H1 (cell line): ENCODE results near the gene DYNC2H1. TPM values are rescaled to one million over a fixed set of nuclear protein-coding genes. Genes with fewer than 3 reads are reported as not detected.

Experiments
- CTCF ChIA-PET: fragments of 300-600 bp; sonication (Branson Sonifier 250); formaldehyde crosslinking; loops from one replicate; lab custom pipeline; 2021; ENCODE audit not compliant: partially characterized antibody; lab: Charles Lee
- POLR2A ChIA-PET: fragments of 300-600 bp; sonication (Branson Sonifier 250); formaldehyde crosslinking; loops from one replicate; lab custom pipeline; 2021; ENCODE audit warnings: inconsistent platforms; ENCODE audit not compliant: partially characterized antibody; lab: Charles Lee
- DNase-seq, 2 experiments: peaks; one replicate each; pipeline versions ENCODE4 v3.0.0 to v3.0.0-alpha.2; 2010 to 2022; ENCODE audit warnings: low spot score in 2 of 2, low read depth in 1 of 2, mixed read lengths in 1 of 2
- FAIRE-seq: peaks from 2 replicates; lab custom pipeline; 2011; peaks lifted over from hg19 to GRCh38; lab: Jason Lieb, UNC
- H2AFZ ChIP-seq: 2 replicates; pipeline ENCODE4 v1.8.1; 2012; ENCODE audit warnings: low read length, inconsistent platforms
- H2AK5ac ChIP-seq: 2 replicates; pipeline ENCODE4 v1.6.1; 2013; ENCODE audit warnings: low read depth, low read length
- H2BK120ac ChIP-seq: replicated peaks from 2 replicates; pipeline ENCODE3; 2013; ENCODE audit warnings: low read depth, low read length, inconsistent platforms
- H2BK12ac ChIP-seq: 2 replicates; pipeline ENCODE4 v1.6.1; 2013; ENCODE audit warnings: low read depth, low read length
- H2BK15ac ChIP-seq: 2 replicates; pipeline ENCODE4 v1.6.1; 2013; ENCODE audit warnings: low read length
- H2BK20ac ChIP-seq: 2 replicates; pipeline ENCODE4 v1.6.1; 2013; ENCODE audit warnings: low read length
- H2BK5ac ChIP-seq: 2 replicates; pipeline ENCODE4 v1.6.1; 2013; ENCODE audit warnings: low read depth, low read length
- H3K14ac ChIP-seq: 2 replicates; pipeline ENCODE4 v1.6.1; 2013; ENCODE audit warnings: inconsistent platforms; ENCODE audit not compliant: insufficient read length
- H3K18ac ChIP-seq: 2 replicates; pipeline ENCODE4 v1.6.1; 2013; ENCODE audit warnings: low read length; ENCODE audit errors: extremely low read depth
- H3K23ac ChIP-seq: 2 replicates; pipeline ENCODE4 v1.6.1; 2013; ENCODE audit warnings: inconsistent platforms; ENCODE audit not compliant: insufficient read length
- H3K23me2 ChIP-seq: 2 replicates; pipeline ENCODE4 v1.6.1; 2013; ENCODE audit warnings: low read depth, low read length
- H3K27ac ChIP-seq: 2 replicates; pipeline ENCODE4 v1.6.1; 2011; ENCODE audit warnings: low read depth, low read length, inconsistent platforms
- H3K27me3 ChIP-seq, 4 experiments: replicated peaks in 1 of 4; 1 replicate in 1 of 4; 2 replicates in 3 of 4; pipeline versions ENCODE4 v1.6.1 to v1.8.1; 2011 to 2013; ENCODE audit warnings: low read length in 3 of 4, mild to moderate bottlenecking in 3 of 4, inconsistent platforms in 2 of 4, mixed read lengths in 2 of 4, moderate library complexity in 1 of 4; ENCODE audit not compliant: control insufficient read depth in 3 of 4, insufficient read depth in 3 of 4; ENCODE audit errors: extremely low read depth in 1 of 4
- H3K36me3 ChIP-seq, 4 experiments: 2 replicates each; pipeline versions ENCODE4 v1.6.1 to v1.8.1; 2011 to 2013; ENCODE audit warnings: mild to moderate bottlenecking in 4 of 4, low read length in 3 of 4, moderate library complexity in 2 of 4, control low read depth in 1 of 4, inconsistent platforms in 1 of 4; ENCODE audit not compliant: insufficient read depth in 4 of 4, control insufficient read depth in 2 of 4
- H3K4ac ChIP-seq: replicated peaks from 2 replicates; pipeline ENCODE3; 2013; ENCODE audit warnings: low read length, low read depth, mixed read lengths, inconsistent platforms; ENCODE audit not compliant: insufficient read length
- H3K4me1 ChIP-seq, 4 experiments: replicated peaks in 1 of 4; 1 replicate in 1 of 4; 2 replicates in 3 of 4; pipeline versions ENCODE4 v1.6.1 to v1.8.1; 2011 to 2013; ENCODE audit warnings: low read length in 3 of 4, inconsistent platforms in 2 of 4, mixed read lengths in 1 of 4; ENCODE audit not compliant: insufficient read depth in 4 of 4, control insufficient read depth in 3 of 4
- H3K4me2 ChIP-seq, 2 experiments: 2 replicates each; pipeline versions ENCODE4 v1.6.1 to v1.8.1; 2011 to 2013; ENCODE audit warnings: low read depth in 2 of 2, low read length in 2 of 2, control low read depth in 1 of 2, inconsistent platforms in 1 of 2, mild to moderate bottlenecking in 1 of 2; ENCODE audit not compliant: insufficient read depth in 1 of 2
- H3K4me3 ChIP-seq, 4 experiments: fragments of 200-600, 300-600 bp in 1 of 4; sonication (generic), shearing (Covaris generic), sonication (Bioruptor Twin) in 1 of 4; 2 replicates each; pipeline versions ENCODE4 v1.5.1 to v1.8.1; 2011 to 2016; ENCODE audit warnings: low read length in 4 of 4, low read depth in 3 of 4, control low read depth in 2 of 4, inconsistent platforms in 2 of 4, mild to moderate bottlenecking in 2 of 4, mixed read lengths in 1 of 4, moderate library complexity in 1 of 4; ENCODE audit not compliant: insufficient read depth in 2 of 4; ENCODE audit errors: extremely low read depth in 1 of 4
- H3K56ac ChIP-seq: replicated peaks from 2 replicates; pipeline ENCODE3; 2013; ENCODE audit warnings: low read depth, mild to moderate bottlenecking, mixed read lengths, low read length, inconsistent platforms; ENCODE audit not compliant: insufficient read length
- H3K79me1 ChIP-seq: 2 replicates; pipeline ENCODE4 v1.6.1; 2013; ENCODE audit warnings: low read depth, low read length, control low read depth
- H3K79me2 ChIP-seq, 2 experiments: 2 replicates each; pipeline versions ENCODE4 v1.6.1 to v1.8.1; 2012 to 2013; ENCODE audit warnings: low read length in 2 of 2, mild to moderate bottlenecking in 2 of 2, inconsistent platforms in 1 of 2; ENCODE audit not compliant: insufficient read depth in 2 of 2, control insufficient read depth in 1 of 2
- H3K9ac ChIP-seq, 4 experiments: replicated peaks in 1 of 4; 1 replicate in 1 of 4; 2 replicates in 3 of 4; pipeline versions ENCODE4 v1.6.1 to v1.8.1; 2011 to 2013; ENCODE audit warnings: low read depth in 3 of 4, low read length in 3 of 4, control low read depth in 2 of 4, mild to moderate bottlenecking in 2 of 4, moderate library complexity in 2 of 4, inconsistent platforms in 1 of 4; ENCODE audit errors: extremely low read depth in 1 of 4
- H3K9me3 ChIP-seq, 2 experiments: 2 replicates each; pipeline versions ENCODE4 v1.6.1 to v1.8.1; 2012 to 2013; ENCODE audit warnings: mild to moderate bottlenecking in 2 of 2, moderate library complexity in 2 of 2, control low read depth in 1 of 2, inconsistent platforms in 1 of 2, low read depth in 1 of 2, low read length in 1 of 2, mixed read lengths in 1 of 2; ENCODE audit not compliant: insufficient read depth in 2 of 2
- H4K20me1 ChIP-seq, 2 experiments: replicated peaks in 1 of 2; 2 replicates each; pipeline versions ENCODE3 to v1.8.1; 2011 to 2013; ENCODE audit warnings: inconsistent platforms in 2 of 2, low read length in 2 of 2, mild to moderate bottlenecking in 1 of 2; ENCODE audit not compliant: insufficient read depth in 2 of 2, control insufficient read depth in 1 of 2
- H4K5ac ChIP-seq: 2 replicates; pipeline ENCODE4 v1.6.1; 2013; ENCODE audit warnings: low read length, low read depth, mixed read lengths, inconsistent platforms; ENCODE audit not compliant: insufficient read length
- H4K8ac ChIP-seq: 2 replicates; pipeline ENCODE4 v1.8.0; 2013; ENCODE audit warnings: mild to moderate bottlenecking, moderate library complexity, low read length, inconsistent platforms; ENCODE audit not compliant: insufficient read depth; ENCODE audit errors: extremely low read depth
- H4K91ac ChIP-seq: replicated peaks from 2 replicates; pipeline ENCODE3; 2013; ENCODE audit warnings: low read length, mixed read lengths, inconsistent platforms; ENCODE audit not compliant: insufficient read length
- SAP30 ChIP-seq: fragments of 300-600 bp; sonication (generic); IDR thresholded peaks from 2 replicates; pipeline ENCODE4 v1.7.1; 2012; ENCODE audit warnings: low read length, moderate library complexity, mild to moderate bottlenecking, inconsistent platforms; ENCODE audit not compliant: insufficient read depth, insufficient replicate concordance
- SIRT6 ChIP-seq: IDR thresholded peaks from one replicate; pipeline ENCODE4 v1.7.1; 2012; ENCODE audit warnings: low read length, inconsistent platforms
- WGBS, 2 experiments: shearing (Covaris generic) in 1 of 2; methylation state at CpG; one replicate each; pipeline versions ENCODE4 v1.1.6 to v1.1.7; 2013 to 2015; ENCODE audit warnings: low lambda C conversion rate in 2 of 2, mixed read lengths in 2 of 2, inconsistent platforms in 1 of 2, low coverage in 1 of 2, missing lambda C conversion rate in 1 of 2; ENCODE audit not compliant: insufficient replicate concordance in 2 of 2, insufficient coverage in 1 of 2, insufficient read length in 1 of 2; ENCODE audit errors: extremely low coverage in 1 of 2, missing lambda C conversion rate in 1 of 2; 5-methylcytosine and 5-hydroxymethylcytosine counted together
- long read RNA-seq, 2 experiments: library from RNA in 1 of 2; library from capped mRNA in 1 of 2; stranded (forward); transcript quantifications; one replicate each; pipeline ENCODE4 v2.0.0, GENCODE V29; 2021; ENCODE audit warnings: inconsistent platforms in 1 of 2
- polyA minus RNA-seq, 3 experiments: library from RNA; depleted of rRNA, polyadenylated mRNA; stranded (reverse); fragments of >200 nt; gene quantifications; 1 replicate in 2 of 3; 2 replicates in 1 of 3; pipeline ENCODE4 v1.2.3, GENCODE V29; 2011
- polyA plus RNA-seq, 7 experiments: library from polyadenylated mRNA; depleted of rRNA in 3 of 7; stranded (reverse) in 5 of 7; unstranded in 2 of 7; fragments of >200 nt in 5 of 7; fragments of 200-250 nt in 2 of 7; gene quantifications; 1 replicate in 5 of 7; 2 replicates in 1 of 7; 4 replicates in 1 of 7; pipeline versions ENCODE4 v1.2.1 to v1.2.3, GENCODE V29; 2011 to 2013; ENCODE audit warnings: missing spikeins in 2 of 7, mixed read lengths in 2 of 7
- total RNA-seq: library from RNA; stranded (reverse); fragmentation: NEBNext Ultra II Directional; extraction: Animal tissue kit (Norgen Biotek cat#: 25700); gene quantifications from 2 replicates; pipeline ENCODE4 v1.2.1, GENCODE V29; 2021

DYNC2H1 gene, protein sequence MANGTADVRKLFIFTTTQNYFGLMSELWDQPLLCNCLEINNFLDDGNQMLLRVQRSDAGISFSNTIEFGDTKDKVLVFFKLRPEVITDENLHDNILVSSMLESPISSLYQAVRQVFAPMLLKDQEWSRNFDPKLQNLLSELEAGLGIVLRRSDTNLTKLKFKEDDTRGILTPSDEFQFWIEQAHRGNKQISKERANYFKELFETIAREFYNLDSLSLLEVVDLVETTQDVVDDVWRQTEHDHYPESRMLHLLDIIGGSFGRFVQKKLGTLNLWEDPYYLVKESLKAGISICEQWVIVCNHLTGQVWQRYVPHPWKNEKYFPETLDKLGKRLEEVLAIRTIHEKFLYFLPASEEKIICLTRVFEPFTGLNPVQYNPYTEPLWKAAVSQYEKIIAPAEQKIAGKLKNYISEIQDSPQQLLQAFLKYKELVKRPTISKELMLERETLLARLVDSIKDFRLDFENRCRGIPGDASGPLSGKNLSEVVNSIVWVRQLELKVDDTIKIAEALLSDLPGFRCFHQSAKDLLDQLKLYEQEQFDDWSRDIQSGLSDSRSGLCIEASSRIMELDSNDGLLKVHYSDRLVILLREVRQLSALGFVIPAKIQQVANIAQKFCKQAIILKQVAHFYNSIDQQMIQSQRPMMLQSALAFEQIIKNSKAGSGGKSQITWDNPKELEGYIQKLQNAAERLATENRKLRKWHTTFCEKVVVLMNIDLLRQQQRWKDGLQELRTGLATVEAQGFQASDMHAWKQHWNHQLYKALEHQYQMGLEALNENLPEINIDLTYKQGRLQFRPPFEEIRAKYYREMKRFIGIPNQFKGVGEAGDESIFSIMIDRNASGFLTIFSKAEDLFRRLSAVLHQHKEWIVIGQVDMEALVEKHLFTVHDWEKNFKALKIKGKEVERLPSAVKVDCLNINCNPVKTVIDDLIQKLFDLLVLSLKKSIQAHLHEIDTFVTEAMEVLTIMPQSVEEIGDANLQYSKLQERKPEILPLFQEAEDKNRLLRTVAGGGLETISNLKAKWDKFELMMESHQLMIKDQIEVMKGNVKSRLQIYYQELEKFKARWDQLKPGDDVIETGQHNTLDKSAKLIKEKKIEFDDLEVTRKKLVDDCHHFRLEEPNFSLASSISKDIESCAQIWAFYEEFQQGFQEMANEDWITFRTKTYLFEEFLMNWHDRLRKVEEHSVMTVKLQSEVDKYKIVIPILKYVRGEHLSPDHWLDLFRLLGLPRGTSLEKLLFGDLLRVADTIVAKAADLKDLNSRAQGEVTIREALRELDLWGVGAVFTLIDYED (N-terminal part only)
- total RNA-seq: 12.0 and 12.7 TPM in 2 replicates
- polyA plus RNA-seq (2011; rRNA removed): 2.7 and 6.2 TPM in 2 replicates
- polyA plus RNA-seq (2011; cell fraction: cytosol; rRNA removed): 5.5 TPM
- 4.8 TPM for polyA plus RNA-seq (2011; cell fraction: nucleus; rRNA removed)
- 10.8 to 13.0 TPM (median 11.8 TPM) in 4 replicates for polyA plus RNA-seq (2012, experiment 1 of 2)
- polyA plus RNA-seq (2012, experiment 2 of 2): 0.98 TPM
- 2.8 TPM for polyA plus RNA-seq (2013, experiment 1 of 2)
- 2.4 TPM for polyA plus RNA-seq (2013, experiment 2 of 2)
- polyA minus RNA-seq (2011; rRNA and poly(A)+ RNA removed): 17.9 and 30.0 TPM in 2 replicates
- 8.4 TPM for polyA minus RNA-seq (2011; cell fraction: cytosol; rRNA and poly(A)+ RNA removed)
- 37.3 TPM for polyA minus RNA-seq (2011; cell fraction: nucleus; rRNA and poly(A)+ RNA removed)
- long read RNA-seq, experiment 1, partial matches to known transcripts: 1 of 2 reads
- long read RNA-seq, experiment 1, other reads (novel, unspliced or antisense): 1 of 2 reads
- long read RNA-seq, experiment 2, partial matches to known transcripts: 3 of 3 reads
- long read RNA-seq, experiment 2, other reads (novel, unspliced or antisense): 0 of 3 reads

DNA sequence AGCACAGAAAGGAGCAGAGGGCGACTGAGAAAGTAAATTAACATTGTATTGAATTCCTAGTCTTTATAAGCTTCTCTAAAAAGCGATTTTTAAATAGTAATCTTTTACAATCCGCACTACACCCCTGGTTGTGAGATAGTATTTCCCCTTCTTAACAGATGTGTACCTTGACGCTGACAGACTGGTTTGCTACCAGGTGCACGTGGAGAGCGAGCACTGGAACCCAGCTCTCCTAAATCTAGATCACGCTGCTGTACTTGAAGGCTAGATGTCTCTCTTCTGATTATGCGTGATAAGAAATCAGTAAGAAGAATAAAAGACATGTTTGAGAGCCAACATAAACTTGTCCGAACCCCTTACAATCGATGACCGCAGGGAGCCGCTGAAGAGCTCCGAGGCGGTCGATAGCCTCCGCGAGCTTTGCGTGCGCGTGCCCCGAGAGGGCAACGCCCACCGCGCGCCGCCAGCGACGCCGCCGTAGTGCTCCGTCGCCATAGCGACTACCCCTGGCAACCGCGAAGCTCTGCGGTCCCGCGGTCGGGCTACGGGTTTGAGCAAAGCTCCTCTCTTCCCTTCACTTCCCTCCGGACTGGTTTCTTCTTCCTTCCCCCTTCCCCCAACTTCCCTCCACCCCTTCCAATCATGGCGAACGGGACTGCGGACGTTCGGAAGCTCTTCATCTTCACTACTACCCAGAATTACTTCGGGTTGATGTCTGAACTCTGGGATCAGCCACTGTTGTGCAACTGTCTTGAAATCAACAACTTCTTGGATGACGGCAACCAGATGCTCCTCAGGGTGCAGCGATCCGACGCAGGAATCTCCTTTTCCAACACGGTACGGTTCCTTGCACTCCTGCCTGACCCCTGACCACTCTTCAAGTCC lies at the start of gene DYNC2H1:
TSS of gene DYNC2H1 (plus strand) at position 494 of the 885 bp plus-strand sequence. CDS start at position 643, 149 bp downstream.
- Histone ChIP-seq H4K20me1 (no peaks in the 10 kb centered on the region), H3K56ac (no peak within 1 kb of the TSS), H4K91ac (peak within 1 kb of the TSS; percentile 83), H3K4me1 (no peaks in the 10 kb centered on the region), H3K4me2 (peak within 1 kb of the TSS; percentile 92 to 93), H2BK20ac (no peak within 1 kb of the TSS), H3K14ac (no peak within 1 kb of the TSS), H3K23ac (no peak within 1 kb of the TSS), H2BK5ac (peak within 1 kb of the TSS; percentile 73; the same call in 1 of the 2 replicates), H3K4ac (no peak within 1 kb of the TSS), H2BK12ac (peak within 1 kb of the TSS; percentile 44; the same call in 1 of the 2 replicates), H2AK5ac (no peak within 1 kb of the TSS), H3K79me1 (no peaks in the 10 kb centered on the region), H3K79me2 (no peaks in the 10 kb centered on the region; a peak in 1 of 4 replicates), H3K4me3 (peak within 1 kb of the TSS; percentile 76 to 88 (median 84)), H2BK120ac (no peak within 1 kb of the TSS), H3K36me3 (peaks cover 0 to under 1% (median 0%) of the 10 kb centered on the region in 4 experiments; a peak in 2 of 8 replicates), H3K9ac (peak within 1 kb of the TSS; percentile 48 to 89 (median 66); a peak in 6 of 7 replicates), H4K8ac (peak within 1 kb of the TSS; percentile 81; the same call in 1 of the 2 replicates), H3K9me3 (no peaks in the 10 kb centered on the region), H3K27me3 (no peaks in the 10 kb centered on the region), H3K27ac (no peak within 1 kb of the TSS), H2AFZ (peak within 1 kb of the TSS; percentile 100), H2BK15ac (peak within 1 kb of the TSS; percentile 46; the same call in 1 of the 2 replicates), H4K5ac (peak within 1 kb of the TSS; percentile 96), H3K23me2 (peaks cover 7% of the 10 kb centered on the region), H3K18ac (peak within 1 kb of the TSS; percentile 93)
- ChIA-PET POLR2A (interaction anchor here (0.6 to 1.9 kb wide), 5 partner anchors 9 to 610 kb away, joined by 3 to 30 read pairs (median 7); partner anchors contain the start of gene DCUN1D5), CTCF (interaction anchor here (0.6 to 1.9 kb wide), 15 partner anchors 9 to 630 kb away, joined by 3 to 13 read pairs (median 6); partner anchors contain the start of gene DCUN1D5)
- peak; percentile 84 to 89 for DNase-seq
- WGBS, 2 experiments: 3% methylated on average over 43 of the region's 53 CpGs; no CpG with 5 or more reads in 1 of the 2 experiments
- no peak for FAIRE-seq
- TF ChIP-seq SIRT6: no peak
- TF ChIP-seq SAP30: no peak
